GM19025 (cell line): Measurements from ENCODE around the gene SH3RF3.

ENCODE experiments used
- ATAC-seq: cut with Tn5 transposase; IDR thresholded peaks from one replicate; pipeline ENCODE4 v1.9.1; 2021; ENCODE audit warnings: mild to moderate bottlenecking, low read depth, moderate library complexity; ENCODE audit not compliant: unreplicated experiment

Gene SH3RF3

GRCh38 chr2:109438146-109438545 lies 309.1 kb downstream of the SH3RF3 start:
- no peak for ATAC-seq

- no peak for ATAC-seq
Observed at GRCh38 chr2:109438773-109439389, 309.9 kb downstream of the SH3RF3 start.

GRCh38 chr2:109439390-109439786 lies 310.4 kb downstream of the SH3RF3 start:
- no peak for ATAC-seq

GRCh38 chr2:109439986-109440385 lies 311.0 kb downstream of the SH3RF3 start:
- no peak for ATAC-seq

- ATAC-seq, result no peak
Observed at GRCh38 chr2:109440499-109441156, 311.6 kb downstream of the SH3RF3 start.

- no peak for ATAC-seq
Observed at GRCh38 chr2:109442715-109443319, 313.8 kb downstream of the SH3RF3 start.

GRCh38 chr2:109444916-109445315 lies 315.9 kb downstream of the SH3RF3 start:
- no peak for ATAC-seq

GRCh38 chr2:109446278-109447131 lies 317.5 kb downstream of the SH3RF3 start:
- no peak for ATAC-seq

- no peak for ATAC-seq
Observed at GRCh38 chr2:109447251-109447661, 318.3 kb downstream of the SH3RF3 start.

GRCh38 chr2:109447776-109448175 lies 318.8 kb downstream of the SH3RF3 start:
- ATAC-seq, result no peak

- no peak for ATAC-seq
Observed at GRCh38 chr2:109448207-109448606, 319.2 kb downstream of the SH3RF3 start.

GRCh38 chr2:109448946-109449788 lies 320.2 kb downstream of the SH3RF3 start:
- no peak for ATAC-seq

- ATAC-seq, result no peak
Observed at GRCh38 chr2:109450574-109451273, 321.7 kb downstream of the SH3RF3 start.

GRCh38 chr2:109451671-109452070 lies 322.7 kb downstream of the SH3RF3 start:
- no peak for ATAC-seq

GRCh38 chr2:109452318-109453305 lies 323.6 kb downstream of the SH3RF3 start:
- ATAC-seq, result no peak

- ATAC-seq, result no peak
Observed at GRCh38 chr2:109453371-109453995, 324.5 kb downstream of the SH3RF3 start.

GRCh38 chr2:109454304-109454703 lies 325.3 kb downstream of the SH3RF3 start:
- no peak for ATAC-seq
